Central memory CD4-positive, alpha-beta T cell (primary cell): ENCODE measurements around the gene PSMD10.

Source experiments
- DNase-seq: peaks from one replicate; pipeline ENCODE4 v3.0.0; 2022

PSMD10 gene

GRCh38 chrX:108071578-108071977 lies 19.8 kb downstream of the PSMD10 start:
- DNase-seq = no peak

- no peak for DNase-seq
These were observed 20.5 kb downstream of the PSMD10 start for GRCh38 chrX:108070891-108071290.

GRCh38 chrX:108068121-108068520 lies 23.2 kb downstream of the PSMD10 start:
- DNase-seq = no peak

- no peak for DNase-seq
These were observed 26.7 kb downstream of the PSMD10 start for GRCh38 chrX:108064613-108065012.

GRCh38 chrX:108064001-108064400 lies 27.3 kb downstream of the PSMD10 start:
- DNase-seq = no peak

- no peak for DNase-seq
These were observed 31.5 kb downstream of the PSMD10 start for GRCh38 chrX:108059801-108060200.

GRCh38 chrX:108055546-108055945 lies 35.8 kb downstream of the PSMD10 start:
- no peak for DNase-seq

- DNase-seq = no peak
These were observed 38.1 kb downstream of the PSMD10 start for GRCh38 chrX:108053218-108053617.

- no peak for DNase-seq
These were observed 41.7 kb downstream of the PSMD10 start for GRCh38 chrX:108049649-108050048.

GRCh38 chrX:108044554-108045256 lies 46.6 kb downstream of the PSMD10 start, which contains the start of gene VSIG1:
VSIG1 (plus strand) TSS chrX:108045065; CDS start chrX:108045131, 66 bp downstream.
- no peak for DNase-seq

- DNase-seq = no peak
These were observed 54.9 kb downstream of the PSMD10 start for GRCh38 chrX:108036298-108036973.

GRCh38 chrX:108034725-108035124 lies 56.6 kb downstream of the PSMD10 start:
- DNase-seq = no peak
